Measurements from ENCODE around the gene PEBP1.

Gene PEBP1

GRCh38 chr12:118188690-118189371, 52.9 kb downstream of the PEBP1 start:
- TF ChIP-seq REST (IDR thresholded peaks at IDR 0.05; ENCODE audit: insufficient replicate concordance, low read depth) = no peak
- TF ChIP-seq SPI1 (IDR thresholded peaks at IDR 0.05; ENCODE audit: borderline replicate concordance, low read depth) = peak; percentile 79; the same call in 1 of the 2 replicates
- H3K27ac ChIP-seq (replicated peaks) = no peak overlapping the region
- H3K27me3 ChIP-seq (ENCODE audit: insufficient read depth, poor library complexity, severe bottlenecking) = no peaks in the 10 kb centered on the region
- no peak overlapping the region for H3K4me3 ChIP-seq (replicated peaks; ENCODE audit: insufficient read depth, low read length)
- DNase-seq (ENCODE audit: low read depth in 1 of 2, low spot score in 1 of 2) = no peak

GRCh38 chr12:118189741-118190191, 53.8 kb downstream of the PEBP1 start:
- TF ChIP-seq GABPA (IDR thresholded peaks at IDR 0.05; ENCODE audit: low read depth) (no peak), CTCF (IDR thresholded peaks at IDR 0.05; ENCODE audit: insufficient read depth, low read length) (no peak), POLR2AphosphoS5 (IDR thresholded peaks at IDR 0.05; ENCODE audit: low read depth) (no peak), SPI1 (IDR thresholded peaks at IDR 0.05; ENCODE audit: borderline replicate concordance, low read depth) (no peak), REST (IDR thresholded peaks at IDR 0.05; ENCODE audit: insufficient replicate concordance, low read depth) (no peak)
- H3K4me3 ChIP-seq (replicated peaks; ENCODE audit: insufficient read depth, low read length) = no peak overlapping the region
- DNase-seq (ENCODE audit: low read depth in 1 of 2, low spot score in 1 of 2) = no peak
- no peak overlapping the region for H3K27ac ChIP-seq (replicated peaks)
- H3K27me3 ChIP-seq (ENCODE audit: insufficient read depth, poor library complexity, severe bottlenecking) = no peaks in the 10 kb centered on the region

GRCh38 chr12:118190266-118190665, 54.3 kb downstream of the PEBP1 start:
- DNase-seq (ENCODE audit: low read depth in 1 of 2, low spot score in 1 of 2) = no peak
- H3K4me3 ChIP-seq (replicated peaks; ENCODE audit: insufficient read depth, low read length) = no peak overlapping the region
- no peak overlapping the region for H3K27ac ChIP-seq (replicated peaks)
- H3K27me3 ChIP-seq (ENCODE audit: insufficient read depth, poor library complexity, severe bottlenecking) = no peaks in the 10 kb centered on the region
- no peak for TF ChIP-seq POLR2AphosphoS5 (IDR thresholded peaks at IDR 0.05; ENCODE audit: low read depth)
- TF ChIP-seq SPI1 (IDR thresholded peaks at IDR 0.05; ENCODE audit: borderline replicate concordance, low read depth) = no peak
- no peak for TF ChIP-seq REST (IDR thresholded peaks at IDR 0.05; ENCODE audit: insufficient replicate concordance, low read depth)
- TF ChIP-seq GABPA (IDR thresholded peaks at IDR 0.05; ENCODE audit: low read depth) = no peak
- TF ChIP-seq CTCF (IDR thresholded peaks at IDR 0.05; ENCODE audit: insufficient read depth, low read length) = no peak

Measured in HL-60 (cell line).